ENCODE measurements around the gene NRG3. TPM values are rescaled to one million over a fixed set of nuclear protein-coding genes. Genes with fewer than 3 reads are reported as not detected.

The NRG3 gene
- total and polyA plus RNA-seq, 2 of the 8 experiments (the other 6 are each of a cell fraction or from before 2014, with no cell fraction given), result 4.2 to 5.0 TPM

DNA sequence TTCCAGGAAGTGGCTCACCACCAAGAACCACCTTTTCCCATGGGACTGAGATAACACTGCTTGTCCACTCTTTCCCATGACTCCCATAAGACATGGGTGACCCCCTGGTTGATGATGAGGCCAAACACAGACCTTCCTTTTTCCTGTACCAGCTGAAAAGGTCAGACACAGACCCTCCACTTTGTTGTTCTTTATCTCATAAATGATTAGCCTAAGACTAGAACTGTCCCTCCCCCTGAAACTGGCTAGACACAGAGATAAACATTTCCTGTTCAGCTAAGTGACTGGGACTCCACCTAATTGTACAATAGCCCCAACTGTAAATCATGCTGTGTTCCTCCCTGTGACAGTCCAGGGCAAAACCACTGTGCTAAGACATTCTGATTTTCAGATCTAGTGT lies 8.2 kb upstream of the NRG3 start (continued):
- TF ChIP-seq CHD7 (IDR thresholded peaks at IDR 0.05; ENCODE audit: insufficient replicate concordance, low read length) (no peak), KDM5A (IDR thresholded peaks at IDR 0.05; ENCODE audit: low read length) (no peak), ASH2L (IDR thresholded peaks at IDR 0.05; ENCODE audit: low read length) (no peak), TBP (IDR thresholded peaks at IDR 0.05; ENCODE audit: low read depth, low read length) (no peak)
